Neural crest cell (in vitro differentiated cells): Measurements from ENCODE around the gene RASGRP2. TPM values are rescaled to one million over a fixed set of nuclear protein-coding genes. Genes with fewer than 3 reads are reported as not detected.

Source experiments
- DNase-seq: peaks from one replicate; pipeline ENCODE4 v3.0.0; 2021; ENCODE audit warnings: low read depth, mixed read lengths, low spot score
- H3K27ac Mint-ChIP-seq: one replicate; pipeline ENCODE4 v1.8.0; 2021; ENCODE audit warnings: mild to moderate bottlenecking, mixed read lengths; ENCODE audit not compliant: unreplicated experiment
- H3K27me3 Mint-ChIP-seq: 2 replicates; pipeline ENCODE4 v1.8.0; 2021; ENCODE audit warnings: low read depth, mild to moderate bottlenecking, mixed read lengths
- H3K36me3 Mint-ChIP-seq: 2 replicates; pipeline ENCODE4 v1.8.0; 2021; ENCODE audit warnings: low read depth, mild to moderate bottlenecking, mixed read lengths
- H3K4me1 Mint-ChIP-seq: 2 replicates; pipeline ENCODE4 v1.8.0; 2021; ENCODE audit warnings: mixed read lengths
- H3K4me3 Mint-ChIP-seq: one replicate; pipeline ENCODE4 v1.8.0; 2021; ENCODE audit warnings: mild to moderate bottlenecking, mixed read lengths
- H3K9me3 Mint-ChIP-seq: 2 replicates; pipeline ENCODE4 v1.8.0; 2021; ENCODE audit warnings: mixed read lengths
- CTCF ChIP-seq: fragments of 200-600 bp; sonication (generic); conservative IDR thresholded peaks from 2 replicates; pipeline ENCODE4 v1.5.0; 2021; ENCODE audit warnings: antibody characterized with exemption, mild to moderate bottlenecking
- total RNA-seq: library from RNA; stranded (reverse); gene quantifications from 2 replicates; pipeline ENCODE4 v1.2.1, GENCODE V29; 2021

RASGRP2 gene
- total RNA-seq, 1 donor from 2014 or later: 0.93 TPM

- Mint-ChIP-seq H3K27me3 (peaks cover 60% of the 10 kb centered on the region), H3K36me3 (no peaks in the 10 kb centered on the region), H3K27ac (no peak overlapping the region), H3K4me1 (peaks cover 16% of the 10 kb centered on the region), H3K4me3 (peak overlapping the region; percentile 82), H3K9me3 (no peaks in the 10 kb centered on the region)
- no peak for TF ChIP-seq CTCF
- DNase-seq: no peak
These were observed 724 bp upstream of the RASGRP2 start for GRCh38 chr11:64744544-64745188.

- Mint-ChIP-seq H3K36me3 (no peaks in the 10 kb centered on the region), H3K27ac (no peak overlapping the region), H3K4me3 (no peak overlapping the region), H3K9me3 (no peaks in the 10 kb centered on the region), H3K27me3 (peaks cover 66% of the 10 kb centered on the region), H3K4me1 (peaks cover 16% of the 10 kb centered on the region)
- DNase-seq: peak; percentile 59
- TF ChIP-seq CTCF: peak; percentile 92
These were observed 902 bp downstream of the RASGRP2 start for GRCh38 chr11:64742889-64743590.

DNA sequence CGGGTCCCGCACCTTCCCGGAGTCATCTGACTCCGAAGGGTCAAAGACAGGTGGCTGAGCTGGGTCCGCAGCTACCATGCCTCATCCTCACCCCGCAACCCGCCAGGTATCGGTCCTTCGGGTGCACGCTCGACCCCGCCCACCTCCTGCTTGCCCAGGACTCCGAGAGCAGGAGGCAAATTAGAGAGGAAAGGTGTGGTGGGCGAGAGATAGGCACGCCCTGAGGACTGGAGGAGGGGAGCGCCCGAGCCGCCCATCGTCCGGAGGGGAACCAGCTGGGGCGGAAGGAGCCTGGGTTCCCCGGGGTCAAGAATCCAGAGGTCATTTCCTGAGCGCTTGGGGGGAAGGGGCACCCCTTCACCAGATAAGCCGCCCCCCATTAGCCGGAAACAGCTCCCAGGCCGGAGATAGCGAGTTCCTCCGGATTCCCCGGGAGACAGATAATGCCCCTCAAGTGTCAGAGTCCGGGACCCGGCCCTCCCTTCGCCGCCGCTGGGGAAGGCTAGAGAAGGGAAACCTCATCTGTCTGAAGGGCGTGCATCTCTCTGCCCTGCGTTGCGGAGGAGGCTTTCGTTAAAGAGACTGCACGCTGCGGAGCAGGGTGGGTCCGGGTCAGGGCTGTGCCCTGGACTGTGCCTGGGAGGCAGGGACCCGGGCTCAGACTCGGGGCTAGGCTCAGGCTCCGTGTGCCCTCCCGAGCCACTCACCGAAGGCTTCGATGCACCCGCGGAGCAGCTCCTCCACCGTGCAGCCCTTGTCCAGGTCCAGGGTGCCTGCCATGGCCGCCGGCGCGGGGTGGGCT, 1.7 kb downstream of the RASGRP2 start:
- no peak for DNase-seq
- Mint-ChIP-seq H3K9me3 (no peaks in the 10 kb centered on the region), H3K36me3 (no peaks in the 10 kb centered on the region), H3K4me3 (peak overlapping the region; percentile 79), H3K27ac (no peak overlapping the region), H3K4me1 (peaks cover 16% of the 10 kb centered on the region), H3K27me3 (peaks cover 65% of the 10 kb centered on the region)
- no peak for TF ChIP-seq CTCF

GRCh38 chr11:64741375-64742086, 2.4 kb downstream of the RASGRP2 start:
- H3K4me3 Mint-ChIP-seq: peak overlapping the region; percentile 79
- no peak for DNase-seq

More at GRCh38 chr11:64741375-64742086, 2.4 kb downstream of the RASGRP2 start:
- Mint-ChIP-seq H3K4me1 (peaks cover 16% of the 10 kb centered on the region), H3K27me3 (peaks cover 66% of the 10 kb centered on the region), H3K9me3 (no peaks in the 10 kb centered on the region), H3K27ac (no peak overlapping the region), H3K36me3 (no peaks in the 10 kb centered on the region)
- no peak for TF ChIP-seq CTCF
